ENCODE data around the gene SCUBE3. TPM values are rescaled to one million over a fixed set of nuclear protein-coding genes. Genes with fewer than 3 reads are reported as not detected.
A peak's percentile ranks its signal among the peaks of the same experiment; 100 is the strongest.

Gene SCUBE3
- total RNA-seq, 2 donors from 2014 or later = 0.05 to 0.16 TPM

DNA sequence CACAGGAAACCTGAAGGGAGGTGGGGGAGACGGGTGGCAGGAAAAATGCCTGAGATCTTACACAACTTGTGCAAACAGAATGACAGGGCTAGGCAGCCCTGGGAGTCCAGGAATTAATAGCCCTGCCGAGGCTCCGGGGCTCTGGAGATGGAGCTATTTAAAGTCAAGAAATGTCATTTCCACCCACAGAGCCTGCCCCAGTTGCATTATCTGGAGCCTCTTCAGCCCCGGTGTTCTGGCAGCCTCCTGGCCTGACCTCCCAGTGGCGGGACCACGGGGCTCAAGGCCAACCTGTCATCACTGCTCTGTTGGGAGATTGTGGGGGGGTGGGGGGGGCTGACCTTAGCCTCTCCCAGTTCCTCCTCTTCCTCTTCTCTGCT, 28.5 kb upstream of the SCUBE3 start:
- no peaks in the 10 kb centered on the region for H3K9me3 Mint-ChIP-seq
- DNase-seq (no peak), ATAC-seq (replicated peaks in 1 of 2) (no peak)
- H3K36me3 Mint-ChIP-seq (ENCODE audit: insufficient read depth in 2 of 2) = no peaks in the 10 kb centered on the region
- no peak overlapping the region for H3K27ac Mint-ChIP-seq
- H3K4me1 Mint-ChIP-seq (ENCODE audit: low read depth) = no peaks in the 10 kb centered on the region
- H3K27me3 Mint-ChIP-seq (ENCODE audit: low read depth) = peaks cover 18% of the 10 kb centered on the region
- no peak overlapping the region for H3K4me3 Mint-ChIP-seq

DNA sequence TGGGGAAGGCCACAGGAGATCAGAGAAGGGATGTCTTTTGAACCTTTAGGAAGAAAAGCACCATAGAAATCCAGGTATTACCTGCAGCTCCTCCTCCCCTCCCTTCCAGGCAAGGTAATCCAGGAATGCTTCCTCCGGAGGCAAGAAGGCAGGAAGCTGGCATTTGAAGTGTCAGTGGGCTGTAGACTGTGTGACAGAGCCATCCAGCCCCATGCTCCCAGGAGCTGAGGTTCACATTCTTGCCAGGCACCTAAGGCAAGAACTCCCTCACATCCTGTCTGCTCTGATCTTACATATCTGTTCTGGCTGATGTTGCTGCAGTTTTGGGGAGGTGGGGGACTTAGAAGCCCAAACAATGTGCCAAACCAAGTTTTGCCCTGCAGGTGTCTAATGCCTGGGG, 27.8 kb upstream of the SCUBE3 start:
- DNase-seq = no peak
- no peaks in the 10 kb centered on the region for H3K4me1 Mint-ChIP-seq (ENCODE audit: low read depth)
- no peaks in the 10 kb centered on the region for H3K9me3 Mint-ChIP-seq
- H3K27ac Mint-ChIP-seq = no peak overlapping the region
- no peak overlapping the region for H3K4me3 Mint-ChIP-seq
- peaks cover 18% of the 10 kb centered on the region for H3K27me3 Mint-ChIP-seq (ENCODE audit: low read depth)
- ATAC-seq (replicated peaks in 1 of 2) = no peak
- H3K36me3 Mint-ChIP-seq (ENCODE audit: insufficient read depth in 2 of 2) = no peaks in the 10 kb centered on the region

DNA sequence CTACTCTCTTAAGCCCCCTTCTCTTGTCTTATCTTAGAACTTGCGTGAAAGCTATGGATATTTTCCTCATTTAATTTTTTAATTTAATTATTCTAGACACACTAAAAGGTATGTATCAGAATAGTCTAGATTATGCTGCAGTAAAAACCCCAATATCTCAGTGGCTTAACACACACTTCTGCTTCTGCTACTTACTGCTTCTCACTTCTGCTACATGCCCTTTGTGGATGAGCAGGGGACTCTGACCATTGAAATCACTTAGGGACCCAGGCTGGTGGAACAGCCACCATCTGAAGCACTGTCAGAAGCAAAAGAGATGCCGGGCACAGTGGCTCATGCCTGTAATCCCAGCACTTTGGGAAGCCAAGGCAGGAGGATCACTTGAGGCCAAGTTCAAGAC, 27.2 kb upstream of the SCUBE3 start:
- no peaks in the 10 kb centered on the region for H3K4me1 Mint-ChIP-seq (ENCODE audit: low read depth)
- H3K9me3 Mint-ChIP-seq = no peaks in the 10 kb centered on the region
- DNase-seq = no peak
- H3K27me3 Mint-ChIP-seq (ENCODE audit: low read depth) = peaks cover 18% of the 10 kb centered on the region
- H3K27ac Mint-ChIP-seq = no peak overlapping the region
- no peak for ATAC-seq (replicated peaks in 1 of 2)
- no peak overlapping the region for H3K4me3 Mint-ChIP-seq
- no peaks in the 10 kb centered on the region for H3K36me3 Mint-ChIP-seq (ENCODE audit: insufficient read depth in 2 of 2)

GRCh38 chr6:35188886-35189285, 24.9 kb upstream of the SCUBE3 start:
- no peak overlapping the region for H3K27ac Mint-ChIP-seq
- H3K27me3 Mint-ChIP-seq (ENCODE audit: low read depth) = peaks cover 15% of the 10 kb centered on the region
- no peak overlapping the region for H3K4me3 Mint-ChIP-seq
- H3K4me1 Mint-ChIP-seq (ENCODE audit: low read depth) = peaks cover 3% of the 10 kb centered on the region
- no peak for DNase-seq
- no peaks in the 10 kb centered on the region for H3K36me3 Mint-ChIP-seq (ENCODE audit: insufficient read depth in 2 of 2)
- H3K9me3 Mint-ChIP-seq = no peaks in the 10 kb centered on the region
- no peak for ATAC-seq (replicated peaks in 1 of 2)

DNA sequence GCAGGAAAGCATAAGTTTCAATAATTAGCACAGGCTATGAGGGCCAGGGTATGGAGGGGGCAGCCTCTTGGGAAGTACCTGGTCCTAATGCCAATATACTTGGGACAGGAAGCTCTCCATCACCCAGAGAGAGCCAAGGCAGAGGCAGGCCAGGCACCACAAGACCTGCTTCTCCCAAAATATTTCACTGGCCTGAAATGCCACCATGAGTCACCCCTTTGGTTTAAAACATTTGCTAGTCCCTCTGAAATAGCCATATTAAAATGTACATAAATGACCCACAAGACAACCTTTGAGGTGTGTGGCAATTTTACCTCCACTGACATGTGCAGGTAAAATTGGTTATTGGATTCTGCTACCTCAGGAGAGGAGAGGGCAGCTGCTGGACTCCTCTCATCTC, 23.4 kb upstream of the SCUBE3 start:
- Mint-ChIP-seq H3K27ac (no peak overlapping the region), H3K27me3 (ENCODE audit: low read depth) (peaks cover 11% of the 10 kb centered on the region), H3K9me3 (no peaks in the 10 kb centered on the region), H3K4me1 (ENCODE audit: low read depth) (peaks cover 6% of the 10 kb centered on the region), H3K4me3 (no peak overlapping the region), H3K36me3 (ENCODE audit: insufficient read depth in 2 of 2) (no peaks in the 10 kb centered on the region)
- DNase-seq (no peak), ATAC-seq (replicated peaks in 1 of 2) (no peak)

DNA sequence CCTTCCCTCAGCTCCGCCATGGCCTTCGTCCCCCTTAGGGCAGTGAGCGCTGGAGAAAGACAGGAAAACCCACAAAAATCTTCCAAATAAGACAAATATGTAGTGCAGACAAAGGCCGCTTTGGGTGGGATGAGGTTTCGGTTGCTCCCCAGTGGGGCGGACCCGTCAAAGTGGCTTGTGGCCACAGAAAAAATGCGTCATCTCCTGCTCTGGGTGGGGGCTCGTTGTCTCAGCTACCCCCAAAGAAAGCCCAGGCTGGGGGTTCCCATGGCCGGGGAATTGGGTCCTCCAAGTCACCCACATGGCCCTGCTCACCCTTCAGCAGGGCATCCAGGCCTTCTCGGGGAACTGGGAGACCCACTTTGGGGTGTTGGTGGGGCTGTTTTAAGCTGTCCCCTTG, 21.9 kb upstream of the SCUBE3 start:
- no peak overlapping the region for H3K4me3 Mint-ChIP-seq
- H3K36me3 Mint-ChIP-seq (ENCODE audit: insufficient read depth in 2 of 2) = no peaks in the 10 kb centered on the region
- no peaks in the 10 kb centered on the region for H3K9me3 Mint-ChIP-seq
- ATAC-seq (replicated peaks in 1 of 2) (peak in 1 of 2 donors; percentile 26), DNase-seq (no peak)
- H3K27me3 Mint-ChIP-seq (ENCODE audit: low read depth) = peaks cover 15% of the 10 kb centered on the region
- peaks cover 6% of the 10 kb centered on the region for H3K4me1 Mint-ChIP-seq (ENCODE audit: low read depth)
- no peak overlapping the region for H3K27ac Mint-ChIP-seq

DNA sequence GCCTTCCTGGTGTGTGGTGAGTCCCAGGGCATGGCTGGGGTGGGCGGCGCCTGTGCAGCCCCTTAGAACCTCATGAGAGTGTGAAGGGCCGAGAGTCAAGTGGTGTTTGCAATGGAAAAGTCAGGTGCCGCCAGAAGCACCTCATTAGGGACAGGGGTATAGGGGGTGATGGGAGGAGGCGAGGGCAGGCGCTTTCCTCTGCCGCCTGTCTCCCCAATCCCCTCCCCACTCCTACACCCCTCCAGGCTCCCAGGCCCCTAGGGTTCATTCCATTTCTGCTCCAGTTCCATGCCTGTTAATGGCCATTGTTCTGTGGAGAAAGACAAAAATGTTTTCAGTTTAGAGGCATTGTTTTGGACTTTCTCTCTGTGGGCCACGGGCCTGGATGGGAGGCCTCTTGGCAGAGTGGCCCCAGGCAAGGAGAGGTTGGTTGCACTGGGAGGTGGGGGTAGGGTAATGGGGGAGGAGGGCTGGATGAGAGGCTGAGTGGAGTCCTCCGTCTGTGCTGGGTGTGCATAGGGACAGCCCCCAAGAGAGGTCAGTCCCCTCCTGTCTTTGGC, 21.4 kb upstream of the SCUBE3 start:
- no peak for DNase-seq
- Mint-ChIP-seq H3K9me3 (no peaks in the 10 kb centered on the region), H3K27me3 (ENCODE audit: low read depth) (peaks cover 20% of the 10 kb centered on the region), H3K4me1 (ENCODE audit: low read depth) (peaks cover 6% of the 10 kb centered on the region), H3K36me3 (ENCODE audit: insufficient read depth in 2 of 2) (no peaks in the 10 kb centered on the region), H3K4me3 (no peak overlapping the region), H3K27ac (no peak overlapping the region)
- ATAC-seq (replicated peaks in 1 of 2) = peak in 1 of 2 donors; percentile 5

DNA sequence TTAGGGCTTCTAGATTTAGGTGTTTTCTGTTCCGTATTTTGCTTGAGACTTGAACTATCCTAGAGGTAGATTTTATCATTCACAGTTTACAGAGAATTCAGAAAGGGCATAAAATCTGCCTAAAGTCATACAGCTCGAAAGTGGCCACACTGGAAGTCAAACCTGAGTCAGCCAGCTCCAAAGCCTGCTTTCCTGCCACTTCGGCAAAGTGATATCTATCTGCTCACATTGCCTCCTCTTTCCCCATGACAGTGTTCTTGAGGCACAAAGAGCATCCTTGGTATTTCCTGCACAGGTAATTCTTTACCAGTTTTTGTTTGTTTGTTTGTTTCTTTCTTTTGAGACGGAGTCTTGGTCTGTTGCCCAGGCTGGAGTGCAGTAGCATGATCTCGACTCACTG, 19.4 kb upstream of the SCUBE3 start:
- ATAC-seq (replicated peaks in 1 of 2) = no peak
- Mint-ChIP-seq H3K4me1 (ENCODE audit: low read depth) (peaks cover 6% of the 10 kb centered on the region), H3K36me3 (ENCODE audit: insufficient read depth in 2 of 2) (no peaks in the 10 kb centered on the region), H3K9me3 (no peaks in the 10 kb centered on the region), H3K27me3 (ENCODE audit: low read depth) (peaks cover 30% of the 10 kb centered on the region), H3K4me3 (no peak overlapping the region), H3K27ac (no peak overlapping the region)
- DNase-seq = no peak

GRCh38 chr6:35195120-35195780, 18.5 kb upstream of the SCUBE3 start:
- H3K4me1 Mint-ChIP-seq (ENCODE audit: low read depth) = peaks cover 6% of the 10 kb centered on the region
- no peaks in the 10 kb centered on the region for H3K9me3 Mint-ChIP-seq
- no peak for DNase-seq
- H3K27me3 Mint-ChIP-seq (ENCODE audit: low read depth) = peaks cover 37% of the 10 kb centered on the region
- no peak overlapping the region for H3K27ac Mint-ChIP-seq
- no peaks in the 10 kb centered on the region for H3K36me3 Mint-ChIP-seq (ENCODE audit: insufficient read depth in 2 of 2)
- no peak for ATAC-seq (replicated peaks in 1 of 2)
- H3K4me3 Mint-ChIP-seq = no peak overlapping the region

GRCh38 chr6:35197196-35197595, 16.6 kb upstream of the SCUBE3 start:
- ATAC-seq (replicated peaks in 1 of 2) (no peak), DNase-seq (no peak)
- Mint-ChIP-seq H3K27ac (peak overlapping the region; percentile 54), H3K4me1 (ENCODE audit: low read depth) (peaks cover 6% of the 10 kb centered on the region), H3K27me3 (ENCODE audit: low read depth) (peaks cover 39% of the 10 kb centered on the region), H3K4me3 (no peak overlapping the region), H3K9me3 (no peaks in the 10 kb centered on the region), H3K36me3 (ENCODE audit: insufficient read depth in 2 of 2) (no peaks in the 10 kb centered on the region)

GRCh38 chr6:35199866-35200265, 13.9 kb upstream of the SCUBE3 start:
- no peaks in the 10 kb centered on the region for H3K4me1 Mint-ChIP-seq (ENCODE audit: low read depth)
- no peak overlapping the region for H3K4me3 Mint-ChIP-seq
- H3K9me3 Mint-ChIP-seq = no peaks in the 10 kb centered on the region
- DNase-seq (no peak), ATAC-seq (replicated peaks in 1 of 2) (no peak)
- H3K36me3 Mint-ChIP-seq (ENCODE audit: insufficient read depth in 2 of 2) = no peaks in the 10 kb centered on the region
- H3K27ac Mint-ChIP-seq = no peak overlapping the region
- peaks cover 54% of the 10 kb centered on the region for H3K27me3 Mint-ChIP-seq (ENCODE audit: low read depth)

DNA sequence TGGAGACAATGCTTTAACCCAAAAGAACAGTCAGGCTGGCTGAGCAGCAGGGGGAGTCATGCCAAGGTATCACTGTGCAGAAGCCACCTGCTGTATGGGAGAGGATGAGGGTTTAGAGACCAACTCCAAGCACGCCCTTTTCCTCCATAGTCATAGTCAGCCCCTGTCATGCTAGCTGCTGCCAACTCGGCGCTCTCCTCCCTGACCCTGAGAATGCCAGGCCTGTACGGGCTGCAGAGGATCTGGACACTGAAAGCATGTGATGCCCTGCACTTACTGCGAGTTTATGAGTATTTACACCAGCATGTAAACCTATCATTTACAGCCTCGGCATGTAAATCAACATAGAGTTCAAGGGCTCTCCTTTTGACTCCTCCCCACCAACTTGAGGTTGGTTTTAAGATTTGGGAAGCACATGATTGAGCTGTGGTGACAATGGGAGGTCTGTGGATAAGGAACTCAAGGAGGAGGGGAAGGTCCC, 11.7 kb upstream of the SCUBE3 start:
- DNase-seq = no peak
- Mint-ChIP-seq H3K36me3 (ENCODE audit: insufficient read depth in 2 of 2) (no peaks in the 10 kb centered on the region), H3K4me3 (no peak overlapping the region), H3K9me3 (no peaks in the 10 kb centered on the region), H3K4me1 (ENCODE audit: low read depth) (no peaks in the 10 kb centered on the region), H3K27me3 (ENCODE audit: low read depth) (peaks cover 57% of the 10 kb centered on the region), H3K27ac (no peak overlapping the region)
- no peak for ATAC-seq (replicated peaks in 1 of 2)

DNA sequence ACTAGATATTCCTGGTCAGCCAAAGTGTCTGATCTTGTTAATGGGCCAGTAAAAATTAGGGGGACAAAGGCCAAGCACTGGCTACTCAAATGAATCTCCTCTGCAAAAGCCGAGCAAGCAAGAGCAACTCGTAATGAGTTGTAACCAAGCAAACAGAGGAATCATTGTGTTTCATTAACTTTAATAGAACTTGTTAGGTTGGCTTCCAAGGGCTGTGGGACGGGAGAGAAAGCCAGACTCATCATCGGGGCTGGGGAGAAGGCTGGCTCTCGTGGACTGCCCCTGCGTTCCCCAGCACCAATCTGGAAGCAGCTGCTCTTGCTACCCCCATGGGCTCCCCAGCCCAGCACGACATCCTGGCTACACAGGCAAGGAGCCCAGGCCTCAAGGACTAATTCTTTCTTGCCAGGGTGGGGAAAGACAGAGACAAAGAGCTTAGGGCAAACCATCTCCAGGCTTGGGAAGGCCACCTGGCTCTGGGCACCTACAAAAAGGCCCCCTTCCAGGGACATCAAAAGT, 10.5 kb upstream of the SCUBE3 start:
- DNase-seq = no peak
- Mint-ChIP-seq H3K27me3 (ENCODE audit: low read depth) (peaks cover 59% of the 10 kb centered on the region), H3K4me3 (no peak overlapping the region), H3K4me1 (ENCODE audit: low read depth) (no peaks in the 10 kb centered on the region), H3K9me3 (no peaks in the 10 kb centered on the region), H3K27ac (no peak overlapping the region), H3K36me3 (ENCODE audit: insufficient read depth in 2 of 2) (no peaks in the 10 kb centered on the region)
- ATAC-seq (replicated peaks in 1 of 2) = no peak

DNA sequence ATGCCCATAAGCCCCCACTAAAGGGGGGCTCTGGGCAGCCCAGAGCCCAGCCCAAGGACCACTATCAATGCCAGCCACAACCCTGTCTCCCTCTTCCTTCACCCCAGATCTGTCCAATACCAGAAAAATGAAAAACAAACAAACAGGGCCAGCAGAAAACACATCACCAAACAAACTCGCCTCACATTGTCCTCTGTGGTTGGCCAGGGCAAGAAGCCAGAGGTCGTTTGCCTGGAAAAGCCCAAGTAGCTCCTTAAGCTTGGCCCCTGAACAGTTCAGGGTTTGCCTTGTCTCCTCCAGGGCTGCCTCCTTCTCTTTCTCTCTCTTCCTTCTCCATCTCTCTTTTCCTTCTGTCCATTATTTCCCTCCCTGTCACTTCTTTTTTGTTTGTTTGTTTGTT, 10.1 kb upstream of the SCUBE3 start:
- no peak overlapping the region for H3K4me3 Mint-ChIP-seq
- no peaks in the 10 kb centered on the region for H3K36me3 Mint-ChIP-seq (ENCODE audit: insufficient read depth in 2 of 2)
- ATAC-seq (replicated peaks in 1 of 2) (no peak), DNase-seq (no peak)
- no peak overlapping the region for H3K27ac Mint-ChIP-seq
- H3K9me3 Mint-ChIP-seq = no peaks in the 10 kb centered on the region
- H3K4me1 Mint-ChIP-seq (ENCODE audit: low read depth) = no peaks in the 10 kb centered on the region
- H3K27me3 Mint-ChIP-seq (ENCODE audit: low read depth) = peaks cover 64% of the 10 kb centered on the region

Measured in activated T-cell treated with anti-CD3 and anti-CD28 coated beads, Interleukin-2, amount 50 U/mL, for 72 hours (primary cell).